ENCODE results near the gene DIAPH1. TPM values are rescaled to one million over a fixed set of nuclear protein-coding genes. Genes with fewer than 3 reads are reported as not detected.

Gene DIAPH1
- total RNA-seq, 1 donor from 2014 or later = 42.2 TPM

DNA sequence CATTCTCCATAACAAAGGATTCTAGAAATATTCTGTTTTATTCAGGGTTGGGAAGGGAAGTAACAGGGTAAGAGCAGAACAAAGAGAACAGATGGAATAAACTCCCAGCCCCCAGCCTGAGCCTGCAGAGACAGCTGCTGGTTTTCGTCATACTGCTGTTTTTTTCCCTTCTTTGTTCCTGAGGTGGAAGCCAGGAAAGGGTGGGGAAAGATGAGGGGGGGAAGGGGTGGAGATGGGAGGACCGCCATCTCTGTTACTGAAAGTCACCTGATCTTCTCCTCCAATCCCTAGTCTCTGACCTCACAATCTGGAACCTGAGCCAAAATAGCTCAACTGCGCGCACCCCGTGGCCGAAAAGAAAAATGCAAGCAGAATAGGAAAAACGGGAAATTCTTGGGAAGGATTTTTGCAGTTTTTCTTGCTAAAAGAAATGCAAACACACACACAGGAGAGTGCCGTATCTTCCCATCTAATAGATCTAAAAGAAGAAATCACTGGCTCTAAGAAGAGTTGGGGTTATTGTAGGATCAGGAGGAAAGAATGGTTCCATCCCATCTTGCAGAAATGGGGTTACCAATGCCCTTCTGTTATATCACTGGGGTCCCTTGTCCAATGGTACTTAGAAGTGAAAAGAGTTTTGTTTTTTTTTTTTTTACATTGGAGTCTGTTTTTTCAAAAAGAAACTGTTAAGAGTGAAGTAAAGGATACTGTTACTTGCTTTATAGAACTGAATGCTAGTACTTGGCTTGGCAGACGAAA, 57.9 kb downstream of the DIAPH1 start:
- DNase-seq = peak; percentile 99

DNA sequence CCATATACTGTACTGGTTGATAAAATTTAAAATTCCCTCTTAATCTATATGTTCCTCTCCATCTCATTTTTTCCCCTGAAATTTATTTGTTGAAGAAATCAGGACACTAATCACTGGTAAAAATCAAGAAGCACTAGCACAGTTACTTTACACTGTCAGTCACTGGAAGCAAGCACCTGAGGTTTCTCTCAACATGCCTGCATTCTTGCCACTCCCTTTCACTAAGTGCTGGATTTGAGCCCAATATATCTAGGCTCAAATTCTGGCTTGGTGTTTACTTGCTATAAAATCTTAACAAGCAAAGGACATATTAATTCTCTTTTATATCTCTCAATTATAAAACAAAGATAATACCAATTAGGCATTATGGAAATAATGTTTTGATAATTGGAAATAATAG, 58.6 kb downstream of the DIAPH1 start:
- peak; percentile 58 for DNase-seq

DNA sequence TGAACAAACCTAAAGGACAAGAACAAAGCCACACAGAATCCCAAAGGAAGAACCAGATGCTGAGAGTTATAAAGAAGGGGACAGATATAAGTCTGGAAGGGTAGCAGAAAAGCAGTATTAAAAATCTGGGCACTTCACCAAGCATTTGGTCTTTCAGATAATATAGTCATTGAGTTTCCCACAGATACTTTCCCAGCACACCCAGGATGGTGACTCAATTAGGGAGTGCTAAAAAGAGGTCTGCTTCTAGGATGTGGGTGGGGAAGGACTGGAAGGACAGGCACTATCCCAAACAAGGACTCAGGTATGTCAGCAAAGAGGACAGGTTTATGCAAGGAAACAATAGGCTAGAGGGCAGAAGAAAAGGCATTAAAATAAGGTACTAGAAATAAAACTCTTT, 59.3 kb downstream of the DIAPH1 start:
- peak; percentile 15 for DNase-seq

DNA sequence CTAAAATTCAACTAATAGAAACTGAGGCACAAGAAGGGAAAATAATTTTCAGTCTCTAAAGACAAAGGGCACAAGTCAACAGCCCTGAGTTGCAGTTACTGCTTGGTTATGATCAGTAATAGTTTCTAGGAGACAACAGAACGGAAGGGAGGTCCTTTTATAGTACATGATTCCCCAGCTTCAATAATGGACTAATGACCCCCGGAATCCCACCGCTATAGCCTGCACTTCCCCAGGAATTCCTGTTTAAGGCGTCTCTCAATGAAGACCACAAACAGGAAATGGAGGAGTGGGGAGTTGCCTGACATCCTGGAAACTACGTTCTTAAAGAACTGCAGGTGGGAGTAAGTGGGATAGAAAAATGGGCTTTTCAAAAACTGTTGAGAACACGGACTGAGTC, 60.6 kb downstream of the DIAPH1 start:
- peak; percentile 72 for DNase-seq

GRCh38 chr5:141557681-141558136, 61.1 kb downstream of the DIAPH1 start:
- DNase-seq = peak; percentile 97

GRCh38 chr5:141547921-141548320, 70.9 kb downstream of the DIAPH1 start:
- no peak for DNase-seq

GRCh38 chr5:141547488-141547887, 71.3 kb downstream of the DIAPH1 start:
- peak; percentile 56 for DNase-seq

DNA sequence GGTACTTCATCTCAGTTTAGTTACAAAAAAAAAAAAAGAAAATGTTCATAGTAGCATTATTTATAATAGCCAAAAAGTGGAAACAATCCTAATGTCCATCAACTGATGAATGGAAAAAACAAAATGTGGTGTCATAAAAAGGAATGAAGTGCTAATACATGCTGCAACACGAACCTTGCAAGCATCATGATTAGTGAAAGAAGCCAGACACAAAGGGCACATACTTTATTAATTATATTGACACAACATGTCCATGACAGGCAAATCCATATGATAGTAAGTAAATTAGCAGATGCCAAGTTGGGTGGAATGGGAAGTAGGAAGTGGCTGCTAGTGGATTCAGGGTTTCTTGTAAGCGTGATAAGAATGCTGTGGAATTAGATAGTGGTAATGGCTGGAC, 75.7 kb downstream of the DIAPH1 start:
- no peak for DNase-seq

GRCh38 chr5:141534492-141535213, 84.1 kb downstream of the DIAPH1 start:
- DNase-seq = no peak

DNA sequence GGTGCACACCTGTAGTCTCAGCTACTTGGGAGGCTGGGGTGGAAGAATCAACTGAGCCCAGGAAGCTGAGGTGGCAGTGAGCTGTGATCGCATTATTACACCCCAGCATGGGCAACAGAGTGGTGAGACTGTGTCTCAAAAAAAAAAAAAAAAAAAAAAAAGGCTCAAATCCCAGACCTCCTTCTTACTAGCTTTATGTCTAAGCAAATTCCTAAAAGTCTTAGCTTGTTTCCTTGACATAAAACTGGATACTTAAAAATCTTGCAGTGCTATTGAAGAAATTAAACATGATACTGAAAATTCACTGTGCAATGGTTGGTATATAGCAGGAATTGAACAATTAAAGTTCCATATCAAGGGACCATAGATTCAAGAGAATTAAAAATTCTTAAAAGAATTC, 84.9 kb downstream of the DIAPH1 start:
- DNase-seq = no peak

DNA sequence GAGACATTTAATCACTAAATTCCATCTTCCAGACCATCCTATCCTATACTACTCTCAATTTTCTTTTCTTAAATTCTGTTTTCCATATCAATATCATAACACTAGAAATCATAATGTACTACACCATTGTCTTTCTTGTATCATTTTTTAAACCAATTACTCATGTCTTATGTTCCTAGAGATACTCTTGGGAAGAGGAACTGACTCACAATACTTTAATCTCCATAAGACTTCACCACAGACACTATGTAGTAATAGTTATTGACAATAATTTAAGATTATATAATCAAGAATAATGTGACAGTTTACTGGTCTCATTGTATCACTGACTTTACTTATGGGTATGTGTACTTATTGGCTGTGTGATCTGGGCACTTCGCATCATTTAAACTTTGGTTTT, 86.1 kb downstream of the DIAPH1 start:
- DNase-seq = peak; percentile 45

DNA sequence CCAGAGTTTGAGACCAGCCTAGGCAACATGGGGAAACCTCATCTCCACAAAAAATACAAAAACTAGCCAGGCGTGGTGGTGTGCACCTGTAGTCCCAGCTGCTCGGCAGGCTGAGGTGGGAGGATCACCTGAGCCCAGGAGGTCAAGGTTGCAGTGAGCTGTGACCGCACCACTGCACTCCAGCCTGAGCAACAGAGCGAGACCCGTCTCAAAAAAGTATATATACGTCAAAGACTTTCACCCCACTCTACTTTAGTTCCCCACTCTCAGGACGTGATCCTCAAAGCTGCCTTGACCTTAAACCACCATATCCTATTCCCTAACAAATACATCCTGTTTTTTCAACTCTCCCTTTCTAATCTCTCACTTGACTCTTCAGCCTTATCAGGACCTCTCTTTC, 88.9 kb downstream of the DIAPH1 start:
- DNase-seq = no peak

DNA sequence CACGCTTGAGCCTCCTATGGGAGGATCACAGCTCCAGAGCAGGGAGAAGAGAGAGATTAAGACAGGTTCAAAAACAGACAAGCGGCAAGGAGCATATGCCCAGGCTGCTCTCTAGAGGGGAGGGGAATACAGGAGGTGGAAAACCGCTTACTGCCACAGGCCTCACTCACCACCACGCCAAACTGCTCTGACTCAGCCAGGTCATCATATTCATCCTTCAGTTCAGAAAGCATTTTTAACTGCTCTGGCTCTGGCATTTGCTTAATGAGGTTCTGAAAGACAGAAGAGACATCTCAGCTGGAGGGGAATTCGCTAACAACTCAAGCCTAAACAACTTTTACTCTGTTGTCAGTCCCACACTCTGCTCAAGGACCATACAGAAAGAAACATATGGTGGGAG, 89.8 kb downstream of the DIAPH1 start:
- DNase-seq = no peak

DNA sequence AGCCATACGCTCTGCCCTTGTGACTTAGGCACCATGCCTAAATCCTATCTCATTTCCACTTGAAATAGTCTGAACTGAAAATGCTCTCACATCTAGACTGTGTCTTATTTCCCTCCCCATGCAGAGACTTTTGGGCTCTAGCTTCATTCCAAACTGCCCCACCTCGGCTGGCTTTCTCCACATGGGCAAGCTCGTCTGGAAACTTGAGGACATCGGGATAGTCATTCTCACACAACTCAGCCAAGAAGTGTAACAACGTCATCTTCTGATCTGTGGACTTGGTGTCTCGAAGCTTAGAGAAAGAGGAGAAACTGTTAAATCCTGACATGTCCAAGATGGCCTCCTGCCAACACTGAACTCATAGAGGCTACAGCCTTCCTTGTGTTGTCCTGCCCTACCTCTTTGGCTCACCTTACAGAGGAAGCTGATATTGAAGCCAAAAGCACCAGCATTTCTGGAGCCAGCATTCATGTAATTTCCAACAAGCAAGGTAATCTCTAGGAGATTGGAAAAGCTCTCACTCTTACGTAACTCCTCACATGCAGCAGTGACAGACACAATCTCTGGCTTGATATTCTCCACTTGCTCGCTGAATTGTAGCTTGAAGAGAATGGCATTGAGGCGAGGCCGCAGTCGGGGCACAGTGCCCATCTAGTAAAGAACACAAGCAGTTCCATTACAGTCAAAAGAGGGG, 90.4 kb downstream of the DIAPH1 start:
- no peak for DNase-seq

- DNase-seq = no peak
Observed at GRCh38 chr5:141527426-141527825, 91.4 kb downstream of the DIAPH1 start.

DNA sequence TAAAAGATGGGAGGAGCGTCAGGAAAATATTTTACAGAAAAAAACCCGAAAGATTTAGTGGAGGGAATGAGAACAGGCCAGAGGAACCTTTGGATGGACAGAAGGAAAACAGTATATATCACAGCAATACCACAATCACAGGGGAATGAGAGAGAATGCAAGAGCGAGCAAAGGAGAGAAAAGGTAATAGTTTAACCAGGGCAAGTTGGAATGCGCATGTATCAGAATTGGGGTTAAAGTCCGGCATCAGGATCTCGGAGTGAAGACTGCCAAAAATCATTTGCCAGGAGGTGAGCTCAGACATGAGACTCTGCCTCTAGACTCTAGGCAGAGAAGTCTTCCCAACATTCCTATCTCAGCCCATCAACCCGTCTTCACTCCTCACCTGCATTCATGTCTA, 93.1 kb downstream of the DIAPH1 start:
- no peak for DNase-seq

- peak; percentile 96 for DNase-seq
Observed at GRCh38 chr5:141524604-141525597, 93.9 kb downstream of the DIAPH1 start.

GRCh38 chr5:141523991-141524390, 94.8 kb downstream of the DIAPH1 start:
- DNase-seq = no peak

- peak; percentile 78 for DNase-seq
Observed at GRCh38 chr5:141522301-141522700, 96.5 kb downstream of the DIAPH1 start.

DNA sequence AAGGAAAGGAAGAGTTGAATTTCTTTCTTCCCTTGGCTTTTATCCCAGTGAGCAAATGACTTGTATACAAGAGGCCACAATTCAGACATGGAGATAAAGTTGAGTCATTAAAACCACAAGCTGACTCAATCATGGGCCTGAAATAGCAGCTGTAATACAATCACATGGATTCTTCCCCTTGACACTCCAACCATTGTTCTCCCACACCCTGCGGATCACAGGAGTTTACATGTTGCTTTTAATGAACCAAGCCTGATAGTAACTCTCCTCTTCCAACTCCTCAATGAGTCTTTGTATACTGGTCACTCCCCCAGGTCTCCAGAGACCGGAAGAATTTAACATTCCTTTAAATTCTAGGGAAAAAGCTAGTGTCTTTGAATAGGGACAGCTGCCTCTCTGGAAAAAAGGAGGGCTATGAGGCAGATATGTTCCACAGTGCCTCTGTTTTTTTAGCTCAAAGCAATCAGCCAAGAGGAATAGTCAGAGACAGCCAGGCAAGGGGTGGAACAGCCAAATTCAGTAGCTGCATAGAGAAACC, 97.5 kb downstream of the DIAPH1 start:
- peak; percentile 97 for DNase-seq

- no peak for DNase-seq
Observed at GRCh38 chr5:141519605-141520565, 98.9 kb downstream of the DIAPH1 start.

All from dermis blood vessel endothelial cell (primary cell).